ENCODE data around the gene RPL27. TPM values are rescaled to one million over a fixed set of nuclear protein-coding genes. Genes with fewer than 3 reads are reported as not detected.

The RPL27 gene
- total and polyA plus RNA-seq, 4 donors, result 188 to 928 (median 442) TPM

- no peaks in the 10 kb centered on the region for H3K27me3 ChIP-seq (ENCODE audit: control insufficient read depth in 4 of 4, insufficient read depth in 4 of 4, low read length in 3 of 4)
- H3K4me3 ChIP-seq (ENCODE audit: low read depth in 1 of 3, low read length in 3 of 3), result no peak overlapping the region
- no peaks in the 10 kb centered on the region for H3K36me3 ChIP-seq (ENCODE audit: control insufficient read depth in 4 of 4, insufficient read depth in 3 of 4, low read depth in 1 of 4, low read length in 3 of 4)
- TF ChIP-seq ZBTB33 (IDR thresholded peaks at IDR 0.05) (no peak), RXRA (IDR thresholded peaks at IDR 0.05) (no peak), HNF4A (conservative IDR thresholded peaks at IDR 0.05) (no peak), CTCF (IDR thresholded peaks at IDR 0.05; ENCODE audit: low read depth, low read length, missing input control) (no peak), SP1 (IDR thresholded peaks at IDR 0.05) (no peak), YY1 (IDR thresholded peaks at IDR 0.05) (no peak), TAF1 (conservative IDR thresholded peaks at IDR 0.05) (no peak), NR2F2 (IDR thresholded peaks at IDR 0.05) (no peak), FOXA2 (IDR thresholded peaks at IDR 0.05) (no peak)
- H3K9ac ChIP-seq (ENCODE audit: low read depth in 1 of 2, low read length in 2 of 2), result no peak overlapping the region
- H3K27ac ChIP-seq (ENCODE audit: low read depth in 1 of 2, low read length in 2 of 2), result no peak overlapping the region
- WGBS, result 52% methylated on average over 5 of the region's 5 CpGs
- H3K9me3 ChIP-seq (ENCODE audit: control insufficient read depth in 4 of 4, low read length in 3 of 4), result no peaks in the 10 kb centered on the region
- H3K4me1 ChIP-seq (ENCODE audit: control insufficient read depth in 4 of 4, insufficient read depth in 4 of 4, low read length in 3 of 4), result peaks cover 0 to 3% (median 0%) of the 10 kb centered on the region in 4 donors
- no peak for DNase-seq (ENCODE audit: low spot score)
These were observed 29.1 kb upstream of the RPL27 start for GRCh38 chr17:42969001-42969581.

- TF ChIP-seq, protein P1, sequence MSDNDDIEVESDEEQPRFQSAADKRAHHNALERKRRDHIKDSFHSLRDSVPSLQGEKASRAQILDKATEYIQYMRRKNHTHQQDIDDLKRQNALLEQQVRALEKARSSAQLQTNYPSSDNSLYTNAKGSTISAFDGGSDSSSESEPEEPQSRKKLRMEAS (IDR thresholded peaks at IDR 0.05), result no peak
- TF ChIP-seq GABPA (IDR thresholded peaks at IDR 0.05 in 1 of 2, conservative IDR thresholded peaks at IDR 0.05 in 1 of 2) (no peak), RXRA (IDR thresholded peaks at IDR 0.05) (no peak), NR2F2 (IDR thresholded peaks at IDR 0.05) (no peak), EGR1 (IDR thresholded peaks at IDR 0.05; ENCODE audit: low read depth in 2 of 2) (no peak), FOXA1 (IDR thresholded peaks at IDR 0.05) (no peak), YY1 (IDR thresholded peaks at IDR 0.05) (no peak), JUND (IDR thresholded peaks at IDR 0.05) (no peak), REST (IDR thresholded peaks at IDR 0.05) (no peak), ZBTB33 (IDR thresholded peaks at IDR 0.05) (no peak), CTCF (IDR thresholded peaks at IDR 0.05; ENCODE audit: low read depth, low read length, missing input control) (no peak), HNF4G (IDR thresholded peaks at IDR 0.05) (no peak), TAF1 (conservative IDR thresholded peaks at IDR 0.05) (no peak), RAD21 (IDR thresholded peaks at IDR 0.05) (no peak)
- TF ChIP-seq, protein P2, sequence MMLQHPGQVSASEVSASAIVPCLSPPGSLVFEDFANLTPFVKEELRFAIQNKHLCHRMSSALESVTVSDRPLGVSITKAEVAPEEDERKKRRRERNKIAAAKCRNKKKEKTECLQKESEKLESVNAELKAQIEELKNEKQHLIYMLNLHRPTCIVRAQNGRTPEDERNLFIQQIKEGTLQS (IDR thresholded peaks at IDR 0.05), result no peak
- no peak for DNase-seq (ENCODE audit: low spot score)
- Histone ChIP-seq H3K9ac (ENCODE audit: low read depth in 1 of 2, low read length in 2 of 2) (no peak overlapping the region), H3K4me1 (ENCODE audit: control insufficient read depth in 4 of 4, insufficient read depth in 4 of 4, low read length in 3 of 4) (no peaks in the 10 kb centered on the region), H3K9me3 (ENCODE audit: control insufficient read depth in 4 of 4, low read length in 3 of 4) (no peaks in the 10 kb centered on the region), H3K27ac (ENCODE audit: low read depth in 1 of 2, low read length in 2 of 2) (no peak overlapping the region), H3K36me3 (ENCODE audit: control insufficient read depth in 4 of 4, insufficient read depth in 3 of 4, low read depth in 1 of 4, low read length in 3 of 4) (no peaks in the 10 kb centered on the region), H3K27me3 (ENCODE audit: control insufficient read depth in 4 of 4, insufficient read depth in 4 of 4, low read length in 3 of 4) (no peaks in the 10 kb centered on the region), H3K4me3 (ENCODE audit: low read depth in 1 of 3, low read length in 3 of 3) (no peak overlapping the region)
- 84% methylated on average over 5 of the region's 5 CpGs for WGBS
These were observed 26.6 kb upstream of the RPL27 start for GRCh38 chr17:42971589-42971988.
